Esophagus muscularis mucosa (tissue), 3 donors: ENCODE results near the gene TSHB.

Source experiments
- POLR2A ChIP-seq: fragments of 450-650 bp; IDR thresholded peaks from one replicate; pipeline ENCODE4 v1.6.1; 2017; ENCODE audit warnings: antibody characterized with exemption, moderate library complexity, mild to moderate bottlenecking, low read depth
- TF ChIP-seq, protein P1 (sequence below), 3 experiments: fragments of 200-600 bp in 2 of 3; fragments of 450-650 bp in 1 of 3; sonication (generic) in 2 of 3; IDR thresholded peaks; one replicate each; pipeline ENCODE4 v1.5.1; 2017 to 2019; ENCODE audit warnings: antibody characterized with exemption in 3 of 3, mild to moderate bottlenecking in 2 of 3, moderate library complexity in 1 of 3

GRCh38 chr1:115077984-115078330 lies 48.3 kb downstream of the TSHB start:
- TF ChIP-seq, protein P1, sequence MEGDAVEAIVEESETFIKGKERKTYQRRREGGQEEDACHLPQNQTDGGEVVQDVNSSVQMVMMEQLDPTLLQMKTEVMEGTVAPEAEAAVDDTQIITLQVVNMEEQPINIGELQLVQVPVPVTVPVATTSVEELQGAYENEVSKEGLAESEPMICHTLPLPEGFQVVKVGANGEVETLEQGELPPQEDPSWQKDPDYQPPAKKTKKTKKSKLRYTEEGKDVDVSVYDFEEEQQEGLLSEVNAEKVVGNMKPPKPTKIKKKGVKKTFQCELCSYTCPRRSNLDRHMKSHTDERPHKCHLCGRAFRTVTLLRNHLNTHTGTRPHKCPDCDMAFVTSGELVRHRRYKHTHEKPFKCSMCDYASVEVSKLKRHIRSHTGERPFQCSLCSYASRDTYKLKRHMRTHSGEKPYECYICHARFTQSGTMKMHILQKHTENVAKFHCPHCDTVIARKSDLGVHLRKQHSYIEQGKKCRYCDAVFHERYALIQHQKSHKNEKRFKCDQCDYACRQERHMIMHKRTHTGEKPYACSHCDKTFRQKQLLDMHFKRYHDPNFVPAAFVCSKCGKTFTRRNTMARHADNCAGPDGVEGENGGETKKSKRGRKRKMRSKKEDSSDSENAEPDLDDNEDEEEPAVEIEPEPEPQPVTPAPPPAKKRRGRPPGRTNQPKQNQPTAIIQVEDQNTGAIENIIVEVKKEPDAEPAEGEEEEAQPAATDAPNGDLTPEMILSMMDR (IDR thresholded peaks at IDR 0.05), result no peak
- TF ChIP-seq POLR2A, result no peak
